ENCODE results near the gene ADAD2. TPM values are rescaled to one million over a fixed set of nuclear protein-coding genes. Genes with fewer than 3 reads are reported as not detected.

Gene ADAD2
- total RNA-seq, 2 donors from 2014 or later: not detected

GRCh38 chr16:84232060-84232459, 41.1 kb downstream of the ADAD2 start:
- peaks cover 2% of the 10 kb centered on the region for H3K27me3 Mint-ChIP-seq (ENCODE audit: insufficient read depth)
- no peaks in the 10 kb centered on the region for H3K36me3 Mint-ChIP-seq (ENCODE audit: low read depth)
- no peaks in the 10 kb centered on the region for H3K9me3 Mint-ChIP-seq
- Histone ChIP-seq H3K27ac (ENCODE audit: low read depth, low read length) (no peak overlapping the region), H3K9ac (ENCODE audit: extremely low read depth, low read length, poor library complexity, severe bottlenecking) (no peak overlapping the region), H3K27me3 (ENCODE audit: control insufficient read depth, insufficient read depth, low read length, poor library complexity, severe bottlenecking) (no peaks in the 10 kb centered on the region), H3K4me3 (ENCODE audit: low read length) (no peak overlapping the region), H3K36me3 (ENCODE audit: control insufficient read depth, insufficient read depth, low read length) (no peaks in the 10 kb centered on the region), H3K4me1 (ENCODE audit: control insufficient read depth, insufficient read depth, low read length) (no peaks in the 10 kb centered on the region), H3K9me3 (ENCODE audit: control insufficient read depth, low read length) (no peaks in the 10 kb centered on the region)
- WGBS, 2 experiments (ENCODE audit: insufficient coverage in 1 of 2, insufficient read length in 1 of 2): 93 to 95% methylated on average over 5 of the region's 5 CpGs
- no peak for DNase-seq
- no peaks in the 10 kb centered on the region for H3K4me1 Mint-ChIP-seq
- no peak overlapping the region for H3K4me3 Mint-ChIP-seq
- H3K27ac Mint-ChIP-seq: no peak overlapping the region
- TF ChIP-seq CTCF (conservative IDR thresholded peaks at IDR 0.05): no peak

GRCh38 chr16:84232969-84233368, 42.0 kb downstream of the ADAD2 start:
- H3K36me3 ChIP-seq (ENCODE audit: control insufficient read depth, insufficient read depth, low read length): no peaks in the 10 kb centered on the region
- no peak overlapping the region for H3K27ac Mint-ChIP-seq
- no peak for DNase-seq
- no peaks in the 10 kb centered on the region for H3K9me3 Mint-ChIP-seq
- no peaks in the 10 kb centered on the region for H3K4me1 Mint-ChIP-seq
- H3K27ac ChIP-seq (ENCODE audit: low read depth, low read length): no peak overlapping the region
- WGBS, 2 experiments (ENCODE audit: insufficient coverage in 1 of 2, insufficient read length in 1 of 2): 93 to 98% methylated on average over 5 of the region's 5 CpGs
- H3K27me3 ChIP-seq (ENCODE audit: control insufficient read depth, insufficient read depth, low read length, poor library complexity, severe bottlenecking): no peaks in the 10 kb centered on the region
- H3K9ac ChIP-seq (ENCODE audit: extremely low read depth, low read length, poor library complexity, severe bottlenecking): no peak overlapping the region
- H3K36me3 Mint-ChIP-seq (ENCODE audit: low read depth): no peaks in the 10 kb centered on the region
- no peak overlapping the region for H3K4me3 Mint-ChIP-seq
- no peak overlapping the region for H3K4me3 ChIP-seq (ENCODE audit: low read length)
- H3K4me1 ChIP-seq (ENCODE audit: control insufficient read depth, insufficient read depth, low read length): no peaks in the 10 kb centered on the region
- no peaks in the 10 kb centered on the region for H3K9me3 ChIP-seq (ENCODE audit: control insufficient read depth, low read length)
- TF ChIP-seq CTCF (conservative IDR thresholded peaks at IDR 0.05): no peak
- H3K27me3 Mint-ChIP-seq (ENCODE audit: insufficient read depth): peaks cover 4% of the 10 kb centered on the region

- H3K27ac Mint-ChIP-seq: no peak overlapping the region
- no peak for DNase-seq
- no peaks in the 10 kb centered on the region for H3K9me3 Mint-ChIP-seq
- H3K4me1 Mint-ChIP-seq: no peaks in the 10 kb centered on the region
- 86 to 87% methylated on average over 8 to 9 of the region's 9 CpGs for WGBS, 2 experiments (ENCODE audit: insufficient coverage in 1 of 2, insufficient read length in 1 of 2)
- no peak overlapping the region for H3K4me3 Mint-ChIP-seq
- H3K4me3 ChIP-seq (ENCODE audit: low read length): no peak overlapping the region
- H3K36me3 ChIP-seq (ENCODE audit: control insufficient read depth, insufficient read depth, low read length): no peaks in the 10 kb centered on the region
- peaks cover 5% of the 10 kb centered on the region for H3K27me3 Mint-ChIP-seq (ENCODE audit: insufficient read depth)
- no peak overlapping the region for H3K9ac ChIP-seq (ENCODE audit: extremely low read depth, low read length, poor library complexity, severe bottlenecking)
- H3K27ac ChIP-seq (ENCODE audit: low read depth, low read length): no peak overlapping the region
- H3K27me3 ChIP-seq (ENCODE audit: control insufficient read depth, insufficient read depth, low read length, poor library complexity, severe bottlenecking): no peaks in the 10 kb centered on the region
- TF ChIP-seq CTCF (conservative IDR thresholded peaks at IDR 0.05): no peak
- no peaks in the 10 kb centered on the region for H3K36me3 Mint-ChIP-seq (ENCODE audit: low read depth)
- H3K9me3 ChIP-seq (ENCODE audit: control insufficient read depth, low read length): no peaks in the 10 kb centered on the region
- no peaks in the 10 kb centered on the region for H3K4me1 ChIP-seq (ENCODE audit: control insufficient read depth, insufficient read depth, low read length)
These were observed 42.8 kb downstream of the ADAD2 start for GRCh38 chr16:84233748-84234147.

Data from endodermal cell (in vitro differentiated cells).